Measurements from ENCODE around the gene WDR90.

- TF ChIP-seq CTCF (IDR thresholded peaks at IDR 0.05; ENCODE audit: insufficient read depth, low read depth, low read length), result no peak
- no peak for TF ChIP-seq EZH2 (IDR thresholded peaks at IDR 0.05; ENCODE audit: insufficient read depth, low read length)
Observed at GRCh38 chr16:638836-639235, 10.3 kb upstream of the WDR90 start.
